Spleen (tissue), 11 donors: ENCODE measurements around the gene BLOC1S5. TPM values are rescaled to one million over a fixed set of nuclear protein-coding genes. Genes with fewer than 3 reads are reported as not detected.

ENCODE experiments used
- DNase-seq: peaks from one replicate; pipeline ENCODE4 v3.0.0-alpha.2; 2020
- H3K27ac ChIP-seq, 8 donors: fragments of 200-600 bp; sonication (generic) in 7 of 8; 1 replicate in 4 of 8; 2 replicates in 4 of 8; pipeline versions ENCODE4 v1.5.0 to v1.8.0; 2016 to 2021; ENCODE audit warnings: inconsistent platforms in 4 of 8, mild to moderate bottlenecking in 4 of 8, moderate library complexity in 1 of 8
- H3K27me3 ChIP-seq, 7 donors: fragments of 200-600 bp; sonication (generic) in 6 of 7; replicated peaks in 1 of 7; 1 replicate in 4 of 7; 2 replicates in 3 of 7; pipeline versions ENCODE4 v1.5.0 to v1.8.0; 2016 to 2021; ENCODE audit warnings: inconsistent platforms in 3 of 7, mild to moderate bottlenecking in 1 of 7
- H3K36me3 ChIP-seq, 6 donors: fragments of 200-600 bp; sonication (generic) in 5 of 6; 1 replicate in 4 of 6; 2 replicates in 2 of 6; pipeline versions ENCODE4 v1.5.0 to v1.8.0; 2016 to 2021; ENCODE audit warnings: inconsistent platforms in 2 of 6
- H3K4me1 ChIP-seq, 6 donors: fragments of 200-600 bp; sonication (generic) in 5 of 6; 1 replicate in 3 of 6; 2 replicates in 3 of 6; pipeline versions ENCODE4 v1.5.0 to v1.8.0; 2016 to 2021; ENCODE audit warnings: inconsistent platforms in 3 of 6
- H3K4me3 ChIP-seq, 8 donors: fragments of 200-600 bp; sonication (generic) in 7 of 8; 1 replicate in 4 of 8; 2 replicates in 4 of 8; pipeline versions ENCODE4 v1.5.0 to v1.8.0; 2016 to 2021; ENCODE audit warnings: inconsistent platforms in 4 of 8, mild to moderate bottlenecking in 4 of 8, moderate library complexity in 2 of 8
- H3K9me3 ChIP-seq, 8 donors: fragments of 200-600 bp; sonication (generic) in 7 of 8; 1 replicate in 4 of 8; 2 replicates in 4 of 8; pipeline versions ENCODE4 v1.5.0 to v1.8.0; 2016 to 2021; ENCODE audit warnings: inconsistent platforms in 4 of 8
- CTCF ChIP-seq, 11 experiments: fragments of 200-600 bp in 7 of 11; fragments of 450-650 bp in 4 of 11; sonication (generic) in 4 of 11; IDR thresholded peaks in 8 of 11; conservative IDR thresholded peaks in 3 of 11; 1 replicate in 7 of 11; 2 replicates in 4 of 11; pipeline versions ENCODE4 v1.4.0 to v1.8.0; 2016 to 2021; ENCODE audit warnings: antibody characterized with exemption in 11 of 11, inconsistent platforms in 4 of 11, mild to moderate bottlenecking in 1 of 11
- POLR2A ChIP-seq, 3 donors: fragments of 450-650 bp; IDR thresholded peaks; one replicate each; pipeline ENCODE4 v1.5.1; 2017; ENCODE audit warnings: antibody characterized with exemption in 3 of 3, mild to moderate bottlenecking in 1 of 3
- POLR2AphosphoS5 ChIP-seq, 3 donors: sonication (generic); formaldehyde crosslinking; IDR thresholded peaks; one replicate each; pipeline ENCODE4 v1.5.1; 2017; ENCODE audit warnings: antibody characterized with exemption in 3 of 3
- WGBS, 5 donors: extraction: QIAGEN DNeasy Blood & Tissue Kit in 3 of 5; methylation state at CpG; one replicate each; pipeline versions ENCODE4 v1.1.5 to v1.1.7; 2013 to 2018; 5-methylcytosine and 5-hydroxymethylcytosine counted together
- intact Hi-C: fragments of 100-400 bp; cut with DNase I; formaldehyde crosslinking; loops from one replicate; pipeline ENCODE4 v1.15.0; 2023; ENCODE audit warnings: low total_unique reads
- polyA plus RNA-seq, 3 donors: library from polyadenylated mRNA; stranded (reverse); fragments of 200-250 nt; gene quantifications; one replicate each; pipeline ENCODE4 v1.2.1, GENCODE V29; 2013
- total RNA-seq, 7 donors: library from RNA; depleted of rRNA in 3 of 7; stranded (reverse); fragments of >200 nt in 3 of 7; fragmentation: NEBNext Ultra II Directional in 4 of 7; extraction: Animal tissue kit (Norgen Biotek cat#: 25700) in 4 of 7; gene quantifications; one replicate each; pipeline versions ENCODE4 v1.1.0 to v1.2.1, GENCODE V29; 2016 to 2021
- donor health status: healthy with polysubstance abuse.
- donor health status: DM: no; HTN: no; CAD: no; lungs with moderate emphysema.
- donor health status: DM: no; HTN: no; CAD: no.
- donor health status: Bipolar disorder and iron deficiency.
- donor health status: healthy.
- donor health status: DM: no; HTN: no; CAD: no.
- donor health status: DM: yes; HTN: yes; CAD: no.

Gene BLOC1S5
- total and polyA plus RNA-seq, 10 donors: 6.6 to 18.0 (median 13.6) TPM

- intact Hi-C loops: no loop called here
- Histone ChIP-seq H3K27ac (peak overlapping the region in 4 of 8 donors; percentile 40 to 66 (median 46)), H3K36me3 (no peaks in the 10 kb centered on the region), H3K4me1 (peaks cover 3 to 26% (median 16%) of the 10 kb centered on the region in 6 donors), H3K4me3 (no peak overlapping the region), H3K9me3 (peaks cover 0 to 12% (median 10%) of the 10 kb centered on the region in 8 donors), H3K27me3 (peaks cover 0 to 28% (median 4%) of the 10 kb centered on the region in 7 donors)
- DNase-seq: no peak
- WGBS, 5 donors: 38 to 60% (median 44%) methylated on average over 5 of the region's 5 CpGs
- TF ChIP-seq POLR2AphosphoS5 (IDR thresholded peaks at IDR 0.05): no peak
- no peak for TF ChIP-seq CTCF (IDR thresholded peaks at IDR 0.05 in 8 of 11, conservative IDR thresholded peaks at IDR 0.05 in 3 of 11)
- TF ChIP-seq POLR2A (IDR thresholded peaks at IDR 0.05): no peak
These were observed 89.6 kb downstream of the BLOC1S5 start for GRCh38 chr6:7974565-7974937.

- H3K36me3 ChIP-seq: no peaks in the 10 kb centered on the region
- no peak overlapping the region for H3K27ac ChIP-seq
- DNase-seq: no peak
- 91 to 97% (median 95%) methylated on average over 2 of the region's 2 CpGs for WGBS, 5 donors
- TF ChIP-seq POLR2A (IDR thresholded peaks at IDR 0.05) (no peak), CTCF (IDR thresholded peaks at IDR 0.05 in 8 of 11, conservative IDR thresholded peaks at IDR 0.05 in 3 of 11) (no peak), POLR2AphosphoS5 (IDR thresholded peaks at IDR 0.05) (no peak)
- peaks cover 0 to 28% (median 4%) of the 10 kb centered on the region in 7 donors for H3K27me3 ChIP-seq
- peaks cover 0 to 18% (median 10%) of the 10 kb centered on the region in 8 donors for H3K9me3 ChIP-seq
- intact Hi-C loops: no loop called here
- H3K4me1 ChIP-seq: peaks cover 3 to 24% (median 16%) of the 10 kb centered on the region in 6 donors
- H3K4me3 ChIP-seq: no peak overlapping the region
These were observed 90.6 kb downstream of the BLOC1S5 start for GRCh38 chr6:7973584-7973983.

GRCh38 chr6:7971499-7971898 is 92.7 kb downstream of the BLOC1S5 start:
- no peak for DNase-seq
- Histone ChIP-seq H3K27ac (no peak overlapping the region), H3K27me3 (peaks cover 0 to 18% (median 3%) of the 10 kb centered on the region in 7 donors), H3K4me1 (peaks cover 3 to 20% (median 16%) of the 10 kb centered on the region in 6 donors), H3K4me3 (no peak overlapping the region), H3K9me3 (peaks cover 0 to 18% (median 10%) of the 10 kb centered on the region in 8 donors), H3K36me3 (no peaks in the 10 kb centered on the region)
- intact Hi-C loops: no loop called here
- 93 to 98% (median 96%) methylated on average over 2 of the region's 2 CpGs for WGBS, 5 donors
- TF ChIP-seq POLR2AphosphoS5 (IDR thresholded peaks at IDR 0.05) (no peak), CTCF (IDR thresholded peaks at IDR 0.05 in 8 of 11, conservative IDR thresholded peaks at IDR 0.05 in 3 of 11) (no peak), POLR2A (IDR thresholded peaks at IDR 0.05) (no peak)

GRCh38 chr6:7970616-7971015 is 93.6 kb downstream of the BLOC1S5 start:
- Histone ChIP-seq H3K27me3 (peaks cover 0 to 10% (median 0%) of the 10 kb centered on the region in 7 donors), H3K27ac (no peak overlapping the region), H3K9me3 (peaks cover 0 to 18% (median 10%) of the 10 kb centered on the region in 8 donors), H3K36me3 (no peaks in the 10 kb centered on the region), H3K4me3 (no peak overlapping the region), H3K4me1 (peaks cover 1 to 14% (median 9%) of the 10 kb centered on the region in 6 donors)
- intact Hi-C loops: no loop called here
- DNase-seq: no peak
- no peak for TF ChIP-seq POLR2A (IDR thresholded peaks at IDR 0.05)
- WGBS, 5 donors: 76 to 100% (median 94%) methylated on average over 3 of the region's 3 CpGs

Other genes starting within 250 kb of the BLOC1S5 start
- gene TXNDC5, start 153.6 kb downstream of the BLOC1S5 start, total RNA-seq: 100 to 1,000 TPM; 125 to 645 (median 241) TPM
- 10 to 100 TPM; 25.9 to 58.2 (median 48.7) TPM for gene TXNDC5, start 153.6 kb downstream of the BLOC1S5 start, polyA plus RNA-seq
- 10 to 100 TPM; 12.2 to 18.6 (median 16.2) TPM for gene EEF1E1, start 38.2 kb upstream of the BLOC1S5 start, total RNA-seq
- 10 to 100 TPM; 23.3 to 35.9 (median 34.1) TPM for gene EEF1E1, start 38.2 kb upstream of the BLOC1S5 start, polyA plus RNA-seq